HG03565 (cell line): Measurements from ENCODE around the gene FAM72A.
"Not testable (repeated sequence)": the region's sequence is repeated elsewhere in the genome, so short reads cannot be mapped to it uniquely, and the experiment has no call there.

Experiments used
- ATAC-seq: cut with Tn5 transposase; IDR thresholded peaks from one replicate; pipeline ENCODE4 v1.9.1; 2021; ENCODE audit warnings: mild to moderate bottlenecking, moderate library complexity; ENCODE audit not compliant: unreplicated experiment

FAM72A gene

DNA sequence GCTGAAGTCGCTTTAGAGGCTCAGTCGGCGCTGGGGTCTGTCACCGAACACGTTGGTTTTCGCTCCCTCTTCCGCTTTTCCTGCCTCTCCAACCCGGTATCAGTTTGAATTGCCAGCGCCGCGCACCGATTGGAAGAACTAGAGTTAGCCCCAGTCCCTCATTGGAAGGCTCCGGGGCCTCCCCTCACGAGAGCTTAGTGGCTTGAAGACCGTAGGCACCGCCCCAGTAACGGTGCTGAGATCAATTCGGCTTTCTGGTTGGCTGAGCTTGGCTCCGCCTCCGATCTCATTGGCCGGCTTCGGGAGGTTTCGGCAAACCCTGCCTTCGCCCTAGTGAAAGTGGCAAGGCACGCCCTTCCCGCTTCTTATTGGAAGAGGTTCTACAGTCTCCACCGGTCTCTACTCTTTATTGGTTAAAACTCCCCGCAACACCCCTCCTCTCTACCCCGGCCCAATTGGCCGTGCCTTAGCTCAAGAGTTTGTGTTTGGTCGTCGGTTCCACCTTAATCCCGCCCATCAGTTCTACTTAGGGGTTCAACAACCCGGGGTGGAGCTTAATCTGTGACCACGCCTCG lies at the start of gene FAM72A:
Gene FAM72A, minus strand, starts transcription at position 51 of the 575 bp plus-strand sequence. CDS start 814 bp downstream, outside the sequence.
- ATAC-seq: peak; percentile 82

DNA sequence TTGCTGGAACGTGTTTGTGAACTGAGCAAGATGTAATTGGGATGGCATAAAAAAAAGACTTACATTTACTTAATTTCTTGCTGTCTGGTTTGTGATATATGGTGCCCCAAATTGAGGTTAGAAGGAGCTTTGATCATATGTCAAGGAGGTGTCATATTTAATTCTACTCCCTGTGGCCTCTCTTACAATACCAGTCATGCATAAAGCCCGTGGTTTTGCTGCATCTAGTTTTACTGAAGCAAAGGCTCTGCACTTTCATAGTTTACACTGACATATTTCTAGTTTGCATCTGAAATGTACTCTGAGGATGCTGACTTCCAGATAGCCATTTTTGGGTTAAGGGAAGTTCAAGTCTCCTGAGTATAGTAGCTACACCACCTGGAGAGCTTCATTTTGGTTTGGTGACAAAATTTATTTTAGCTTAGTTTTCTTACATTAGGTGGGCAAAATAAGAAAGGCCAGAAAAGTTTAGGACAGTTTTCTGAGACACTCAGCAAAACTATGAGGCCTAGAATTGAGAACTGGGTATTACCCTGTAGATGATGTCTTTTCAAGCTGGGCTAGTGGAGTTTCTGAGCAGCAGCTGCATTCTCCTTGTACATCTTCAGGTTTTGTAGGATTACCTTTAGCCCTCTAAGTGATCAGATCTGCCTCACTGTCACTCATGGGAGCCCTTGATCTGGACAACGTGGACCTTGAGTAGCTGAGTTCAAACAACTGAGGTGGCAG lies 48.5 kb upstream of the FAM72A start:
- peak; percentile 56 for ATAC-seq

DNA sequence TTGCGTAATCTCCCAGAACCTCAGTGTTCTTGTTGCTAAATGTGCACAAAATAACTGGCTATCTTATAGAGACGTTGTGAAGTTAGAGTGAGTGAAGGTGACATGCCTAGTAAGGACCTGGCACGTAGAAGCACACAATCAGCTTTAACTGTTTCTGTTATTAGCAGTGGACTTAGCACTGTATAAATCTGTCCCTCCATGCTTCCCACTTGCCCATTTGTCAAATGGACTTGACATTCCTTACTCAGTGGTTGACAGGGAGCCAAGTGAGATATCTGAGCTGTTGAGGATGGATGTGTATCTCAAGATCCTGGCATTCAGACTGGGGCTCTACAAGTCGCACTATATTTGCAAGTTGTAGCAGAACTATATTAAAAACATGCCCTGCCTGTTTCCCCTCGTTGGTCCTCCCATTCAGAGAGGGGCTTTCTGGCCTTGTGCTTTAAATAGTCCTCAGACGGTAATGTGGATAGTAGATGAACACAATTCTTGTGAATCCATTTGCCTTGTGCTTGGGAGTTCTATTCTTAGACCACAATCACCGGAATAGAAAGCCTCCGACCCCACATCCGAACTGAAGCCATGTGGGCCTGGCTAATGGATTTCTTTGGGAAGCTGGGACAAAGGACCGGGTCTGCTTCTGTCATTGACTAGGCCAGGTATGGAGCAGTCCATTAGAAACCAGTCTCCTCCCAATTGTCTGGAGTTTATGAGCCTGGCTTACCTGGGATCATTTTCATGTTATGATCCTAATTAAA lies 43.7 kb upstream of the FAM72A start:
- ATAC-seq: not testable (repeated sequence)

DNA sequence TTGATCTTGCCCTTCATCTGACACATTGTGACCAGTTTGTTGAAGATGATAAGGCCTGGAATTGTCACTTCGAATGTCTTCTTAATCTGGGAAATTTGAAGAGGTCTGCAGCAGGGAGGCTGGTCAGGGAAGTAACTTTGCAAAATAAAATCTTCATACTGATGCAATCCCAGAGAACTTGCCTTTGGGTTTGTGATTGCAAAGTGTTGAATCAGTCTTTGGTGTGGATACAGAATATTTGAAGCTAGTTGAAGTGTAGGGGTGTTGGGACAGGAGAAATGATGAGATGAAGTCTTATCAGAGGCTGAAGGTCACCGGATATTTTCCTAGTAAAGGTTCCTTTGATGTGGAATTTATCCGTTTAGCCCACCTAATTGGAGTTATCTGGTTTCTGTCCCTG lies 42.8 kb upstream of the FAM72A start:
- ATAC-seq: not testable (repeated sequence)

DNA sequence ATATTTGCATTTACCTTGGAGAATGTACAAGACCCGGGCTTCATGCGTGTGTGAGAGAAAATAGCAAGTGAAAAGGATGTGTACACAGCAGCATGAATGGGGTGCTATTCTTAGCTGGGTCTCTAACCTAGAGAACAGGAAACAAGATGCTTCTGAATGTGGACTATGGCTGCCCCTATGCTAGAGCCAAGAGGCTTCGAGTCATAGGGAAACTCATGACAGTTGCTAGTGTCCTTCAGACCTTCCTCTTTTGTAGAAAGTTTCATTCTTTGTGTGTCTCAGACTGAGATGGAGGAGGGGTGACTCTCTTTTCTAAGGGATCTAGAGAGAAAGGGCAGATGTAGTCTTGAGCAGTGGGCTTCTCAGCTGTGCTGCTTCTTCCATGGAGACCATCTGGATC lies 40.7 kb upstream of the FAM72A start:
- ATAC-seq: peak; percentile 98

DNA sequence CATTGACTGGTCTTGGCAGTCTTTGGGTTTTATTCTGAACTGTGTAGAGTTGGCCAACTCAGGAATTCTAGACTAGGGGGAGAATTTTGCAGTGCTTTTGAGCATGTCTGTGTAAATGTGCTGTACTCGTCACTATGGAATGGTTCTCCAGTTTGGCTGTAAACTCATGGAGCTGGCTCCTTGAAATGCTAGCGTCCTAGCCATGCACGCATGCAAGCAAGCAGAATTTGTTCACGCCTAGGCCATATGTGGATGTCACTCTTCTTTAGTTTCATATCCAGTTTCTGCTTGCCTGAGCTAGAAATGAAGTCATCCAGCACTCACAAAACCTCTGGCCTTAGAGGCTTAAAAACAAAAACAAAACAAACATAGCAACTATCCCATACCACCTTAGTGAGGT lies 37.6 kb upstream of the FAM72A start:
- ATAC-seq: peak; percentile 34

DNA sequence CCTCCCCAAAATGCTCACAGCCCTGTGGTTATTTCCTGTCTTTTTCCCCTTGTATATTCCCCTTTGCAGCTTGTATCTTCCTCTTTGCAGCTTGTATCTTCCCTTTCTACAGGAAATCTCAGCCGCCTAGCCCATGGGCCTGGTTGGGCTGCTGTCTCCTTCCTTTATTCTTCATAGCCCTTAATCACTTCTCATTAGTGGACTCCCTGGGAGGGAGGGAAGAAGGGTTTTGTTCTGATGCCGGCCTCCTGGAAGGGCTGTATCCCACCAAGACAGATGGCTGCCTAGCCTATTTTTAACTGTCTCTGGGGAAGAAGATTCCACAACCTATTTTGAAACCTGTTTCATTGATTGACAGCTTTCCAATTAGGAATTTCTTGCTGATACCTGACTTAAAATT lies 32.6 kb upstream of the FAM72A start:
- ATAC-seq: not testable (repeated sequence)

DNA sequence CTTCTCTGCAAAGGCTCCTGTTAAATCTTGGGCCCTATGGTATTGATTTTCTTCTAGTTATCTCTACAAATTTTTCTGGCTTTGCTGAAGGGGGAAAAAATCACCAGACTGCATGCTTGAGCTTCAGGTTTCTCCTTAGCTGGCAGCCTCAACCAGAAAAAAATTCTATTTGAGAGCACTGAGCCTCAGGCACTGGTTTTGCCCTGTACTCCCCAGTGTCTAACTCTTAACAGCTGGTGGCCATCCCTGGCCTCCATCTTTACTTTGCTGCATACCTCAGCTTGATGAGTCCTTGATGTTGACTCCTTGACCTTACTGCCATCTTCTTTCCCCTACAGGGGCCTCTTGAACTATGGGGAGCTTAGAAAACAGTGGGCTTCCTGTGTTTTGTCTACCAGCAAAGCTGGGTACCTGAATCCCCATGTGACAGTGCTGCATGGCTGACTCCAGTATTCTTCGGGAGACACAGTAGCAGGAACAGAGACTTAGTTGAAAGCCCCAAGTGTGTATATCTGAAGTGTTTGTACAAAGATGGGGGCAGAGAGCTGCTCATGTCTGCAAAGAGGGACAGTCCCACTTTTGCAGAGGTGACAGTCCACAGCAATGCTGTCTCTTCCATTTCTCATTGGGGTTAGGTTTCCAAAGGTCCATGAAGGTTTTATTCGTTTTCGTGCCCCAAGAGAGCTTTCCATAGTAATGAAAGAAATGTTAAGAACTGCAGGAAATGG lies 31.7 kb upstream of the FAM72A start:
- not testable (repeated sequence) for ATAC-seq

DNA sequence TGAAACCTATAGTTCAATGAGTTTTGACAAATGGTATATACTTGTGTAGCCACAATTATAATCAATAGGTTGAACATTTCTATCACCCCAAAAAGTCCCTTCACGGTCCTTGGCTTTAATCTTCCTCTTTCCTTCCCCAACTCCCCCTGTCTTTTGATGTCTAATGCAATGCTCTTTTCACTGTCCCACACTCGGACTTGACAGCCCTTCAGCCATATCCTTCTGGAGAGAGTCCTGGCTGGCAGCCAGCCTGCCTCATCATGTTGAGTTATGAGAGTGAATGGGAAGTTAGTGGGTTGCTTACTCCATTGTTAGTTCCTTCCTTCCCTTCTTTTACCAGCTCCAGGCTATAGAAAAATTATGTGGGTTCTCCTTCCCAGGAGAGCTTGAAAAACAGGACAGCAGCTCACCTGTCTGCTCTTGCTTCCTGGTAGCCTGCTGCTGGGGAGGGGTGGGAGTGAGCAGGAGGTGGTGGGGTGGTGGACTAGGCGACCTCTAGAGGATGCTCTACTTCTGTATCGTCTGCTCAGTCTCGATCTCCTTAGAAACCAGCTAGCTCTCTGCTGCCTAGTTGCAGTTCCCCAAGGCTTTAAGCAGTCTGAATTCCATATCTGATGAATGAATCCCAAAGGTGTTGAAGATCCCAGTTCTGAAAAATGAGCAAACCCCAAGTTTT lies 30.5 kb upstream of the FAM72A start:
- ATAC-seq: peak; percentile 61

DNA sequence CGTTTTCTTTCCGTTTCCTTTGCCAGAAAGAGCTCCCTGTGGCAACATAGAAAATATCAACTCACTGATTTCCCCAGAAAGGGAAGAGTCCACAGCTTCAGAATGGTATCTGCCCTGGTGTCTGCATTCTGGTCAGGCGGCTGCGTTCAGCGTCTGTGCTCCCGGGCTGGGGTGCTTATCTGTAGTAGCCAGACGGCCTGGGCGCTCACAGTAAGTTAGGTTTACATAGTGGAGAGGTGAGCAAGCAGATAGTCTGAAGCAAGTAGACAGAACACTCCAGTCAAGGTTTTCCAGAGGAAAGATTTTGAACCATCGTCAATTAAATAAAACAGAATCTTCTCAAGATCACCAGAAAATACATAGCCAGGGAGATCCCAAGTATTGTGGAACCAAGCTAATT lies 29.4 kb upstream of the FAM72A start:
- not testable (repeated sequence) for ATAC-seq

DNA sequence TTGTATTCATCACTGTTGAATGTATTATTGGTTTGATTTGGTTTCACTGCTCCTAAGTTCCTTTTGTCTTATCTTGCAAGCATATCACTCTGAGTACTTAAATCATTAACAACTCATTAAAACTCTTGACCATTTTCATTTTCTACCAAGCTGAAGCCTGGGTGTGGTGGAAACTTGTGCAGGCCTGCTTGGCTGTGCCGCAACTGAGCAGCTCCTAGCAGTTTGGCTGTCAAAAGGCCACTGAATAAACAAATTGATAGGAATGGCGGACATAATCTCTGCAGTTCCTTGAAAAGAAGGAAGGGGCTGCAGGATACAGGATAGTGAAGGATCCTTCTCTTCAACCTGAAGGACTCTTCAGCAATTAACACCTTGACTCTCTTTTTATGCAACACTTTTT lies 26.6 kb upstream of the FAM72A start:
- ATAC-seq: not testable (repeated sequence)

DNA sequence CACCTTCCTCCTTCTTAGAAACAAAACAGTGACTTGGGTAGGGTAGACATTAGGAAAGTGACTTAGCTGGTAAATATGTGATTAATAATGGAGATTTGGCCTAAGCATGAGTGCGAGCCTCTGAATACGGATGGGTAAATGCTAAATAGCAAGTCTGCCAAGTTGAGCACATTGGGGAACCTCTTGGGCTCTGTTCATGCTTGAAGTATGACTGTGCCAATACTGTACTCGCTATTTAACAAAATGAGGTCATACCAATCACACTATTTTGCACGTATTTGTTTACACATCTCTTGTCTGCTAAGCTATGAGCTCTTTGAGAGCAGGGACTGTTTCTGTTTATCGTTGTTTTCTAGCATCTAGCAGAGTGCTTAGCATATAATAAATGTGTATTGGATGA lies 24.2 kb upstream of the FAM72A start:
- not testable (repeated sequence) for ATAC-seq

DNA sequence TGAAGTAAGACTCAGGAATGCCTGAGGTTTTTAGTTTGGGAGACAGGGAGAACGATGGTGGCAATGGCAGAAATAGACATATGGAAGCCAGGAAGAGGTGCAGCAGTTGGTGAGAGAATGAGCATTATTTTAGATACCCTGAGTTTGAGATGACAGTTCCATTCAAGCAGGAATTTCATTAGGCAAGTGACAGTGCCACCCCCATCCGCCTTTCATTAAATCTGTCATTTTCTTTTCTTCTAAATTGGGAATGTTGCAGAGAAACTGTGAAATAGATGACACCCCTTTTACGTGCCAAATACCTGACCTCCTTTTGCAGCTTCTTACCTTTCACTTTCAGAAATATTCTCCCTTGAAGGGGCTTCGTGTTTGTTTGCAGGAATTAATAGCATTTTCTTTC lies 22.7 kb upstream of the FAM72A start:
- not testable (repeated sequence) for ATAC-seq

DNA sequence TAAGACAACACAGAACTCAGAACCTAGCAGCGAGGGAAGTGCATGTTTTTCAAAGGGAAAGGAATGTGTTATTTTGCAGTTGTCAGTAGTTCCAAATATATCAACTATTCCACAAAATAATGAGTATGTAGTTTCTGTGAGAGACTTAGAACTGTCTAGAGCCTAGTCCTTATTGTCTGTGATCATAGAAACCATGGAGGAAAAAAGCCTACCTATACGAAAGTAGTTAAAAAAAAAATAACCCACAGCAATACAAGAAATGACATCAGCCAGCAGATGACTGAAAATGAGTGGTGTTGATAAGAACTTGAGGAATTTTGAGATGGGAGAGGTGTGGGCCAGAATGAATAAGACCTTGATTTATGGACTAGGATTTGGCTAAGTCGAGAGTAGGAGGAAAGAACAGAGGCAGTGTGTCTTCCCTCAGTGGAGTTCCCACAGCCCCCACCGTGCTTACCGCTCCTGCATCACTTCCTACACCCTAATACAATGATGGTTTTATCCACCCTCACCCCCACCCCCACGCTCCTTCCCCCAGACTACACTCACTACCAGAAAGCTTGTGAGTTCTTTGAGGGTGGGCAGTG lies 21.6 kb upstream of the FAM72A start:
- ATAC-seq: not testable (repeated sequence)

DNA sequence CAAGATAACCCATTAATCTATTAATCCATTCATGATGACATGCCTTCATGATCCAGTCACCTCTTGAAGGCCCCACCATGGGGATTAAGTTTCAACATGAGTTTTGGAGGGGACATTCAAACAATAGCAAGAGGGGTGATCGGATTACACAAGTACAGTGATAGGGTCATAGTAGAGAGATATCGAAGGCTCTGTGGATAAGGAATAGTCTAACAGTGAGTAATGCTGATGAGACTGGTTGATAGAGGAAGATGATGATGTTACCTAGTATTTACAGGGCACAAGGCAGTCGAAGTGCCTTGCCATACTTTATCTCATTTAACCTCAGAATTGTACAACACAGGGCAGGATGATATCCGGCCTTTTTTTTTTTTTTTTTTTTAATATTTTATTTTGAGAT lies 18.9 kb upstream of the FAM72A start:
- ATAC-seq: not testable (repeated sequence)

DNA sequence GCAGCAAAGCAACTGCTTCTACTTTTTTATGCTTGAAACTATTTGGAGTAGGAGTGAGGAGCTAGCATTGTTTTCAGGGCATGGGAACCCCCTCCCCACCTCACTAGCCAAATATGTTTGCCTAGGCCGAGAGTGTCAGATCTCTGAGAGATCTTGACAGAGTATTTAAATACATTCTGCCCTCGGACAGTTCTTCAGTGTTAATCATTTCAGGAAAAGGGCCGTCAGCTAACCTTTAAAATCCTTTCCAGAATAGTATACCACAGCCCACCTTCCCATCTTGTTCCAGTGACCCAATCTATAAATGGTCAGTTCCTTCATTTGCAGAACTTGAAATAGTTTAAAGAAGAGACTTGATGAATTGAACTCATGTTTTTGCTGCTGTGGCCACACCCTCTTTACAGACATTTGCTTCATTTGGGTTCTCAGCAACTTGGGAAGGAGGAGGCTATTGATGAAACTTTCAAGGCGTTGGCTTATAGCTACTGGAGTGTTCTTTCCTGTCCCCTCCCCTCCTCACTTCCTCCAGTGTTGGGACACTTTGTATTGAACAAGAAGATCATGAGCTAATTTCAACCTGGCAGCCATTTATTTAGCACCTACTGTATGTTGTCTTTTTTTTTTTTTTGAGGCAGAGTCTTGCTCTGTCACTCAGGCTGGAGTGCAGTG lies 17.8 kb upstream of the FAM72A start:
- not testable (repeated sequence) for ATAC-seq

DNA sequence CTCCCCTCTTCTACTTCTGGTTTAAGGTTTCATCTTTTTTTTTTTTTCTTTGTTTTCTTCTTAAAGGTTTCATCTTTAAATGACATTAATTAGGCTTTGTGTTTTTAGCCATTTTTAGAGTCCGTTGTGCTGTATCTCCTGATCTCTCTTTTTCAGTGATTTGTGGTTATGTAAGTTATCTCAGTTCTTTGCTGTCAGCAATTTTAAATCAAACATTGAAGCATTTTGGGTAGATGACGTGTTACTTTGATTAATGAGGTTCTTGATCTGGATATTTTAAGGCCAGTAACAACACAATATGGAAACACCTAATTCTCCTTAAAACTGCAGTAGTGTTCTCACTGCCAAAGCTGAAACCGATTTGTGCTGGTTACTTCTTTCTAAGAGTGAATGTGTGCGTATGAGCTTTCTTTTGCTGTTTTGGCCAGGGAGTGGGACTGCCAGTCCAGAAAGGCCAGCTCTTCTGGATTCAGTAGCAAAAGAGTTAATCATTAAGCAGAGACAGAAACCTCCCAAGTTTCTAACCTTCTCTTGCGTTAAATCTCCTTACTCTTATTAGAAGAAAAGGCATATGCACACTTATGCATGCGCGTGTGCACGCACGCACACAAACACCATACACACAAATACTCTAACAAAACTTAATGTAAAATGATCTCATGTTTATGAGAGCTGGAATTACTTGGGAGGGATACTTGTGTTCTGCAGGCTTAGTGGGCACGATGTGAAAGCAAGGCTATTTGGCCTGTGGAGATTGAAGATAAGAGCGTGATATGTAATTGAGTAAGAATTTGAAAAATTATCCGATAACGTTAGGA lies 17.1 kb upstream of the FAM72A start:
- not testable (repeated sequence) for ATAC-seq

DNA sequence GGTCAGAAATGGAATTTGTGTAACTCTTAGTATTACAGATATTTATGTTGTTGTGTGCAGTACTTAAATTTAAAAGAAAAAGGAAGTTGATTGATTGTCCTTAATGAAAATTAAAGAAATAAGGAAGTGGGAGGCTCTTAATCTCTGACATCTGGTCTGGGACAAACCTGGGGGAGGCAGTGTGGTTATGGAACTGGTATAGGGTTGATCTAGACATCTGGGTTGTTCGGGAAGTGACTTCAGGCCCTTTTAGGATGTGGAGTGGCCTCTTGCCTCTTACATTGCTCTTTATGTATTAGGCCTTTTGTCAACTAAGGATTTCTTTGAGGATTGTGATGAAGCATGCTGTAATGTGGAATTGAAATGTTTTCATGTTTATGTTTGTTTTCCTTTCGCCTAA lies 16.1 kb upstream of the FAM72A start:
- not testable (repeated sequence) for ATAC-seq

DNA sequence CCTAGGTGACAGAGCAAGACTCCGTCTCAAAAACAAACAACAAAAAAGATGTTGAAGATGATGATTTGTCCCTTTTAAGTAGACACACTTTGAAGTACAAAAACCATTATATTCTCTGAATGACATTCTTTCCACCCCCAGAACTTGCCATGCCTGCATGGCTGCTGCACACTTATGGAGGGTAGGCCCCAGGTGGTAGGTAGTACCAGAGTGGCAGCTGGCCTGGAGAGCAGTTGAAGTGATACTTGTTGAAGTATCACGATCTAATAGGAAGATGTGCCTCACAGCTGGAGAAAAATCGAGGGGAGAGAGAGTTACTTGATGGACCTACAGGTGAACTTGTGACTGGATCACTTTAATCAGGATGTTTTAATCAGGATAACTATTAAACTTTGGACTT lies 15.6 kb upstream of the FAM72A start:
- ATAC-seq: not testable (repeated sequence)
